Suprapubic skin (tissue), 4 donors: Measurements from ENCODE around the gene SERTAD1.

Experiments used
- EP300 ChIP-seq: sonication (generic); formaldehyde crosslinking; IDR thresholded peaks from one replicate; pipeline ENCODE4 v1.6.1; 2017; ENCODE audit warnings: antibody characterized with exemption
- POLR2A ChIP-seq, 2 donors: fragments of 450-650 bp; IDR thresholded peaks; one replicate each; pipeline ENCODE4 v1.6.1; 2017; ENCODE audit warnings: antibody characterized with exemption in 2 of 2, mild to moderate bottlenecking in 2 of 2, moderate library complexity in 2 of 2
- POLR2AphosphoS5 ChIP-seq, 3 donors: sonication (generic); formaldehyde crosslinking; IDR thresholded peaks; one replicate each; pipeline ENCODE4 v1.6.1; 2017; ENCODE audit warnings: antibody characterized with exemption in 3 of 3
- TF ChIP-seq, protein P1 (sequence below), 2 donors: fragments of 200-600 bp in 1 of 2; fragments of 450-650 bp in 1 of 2; sonication (generic) in 1 of 2; IDR thresholded peaks; one replicate each; pipeline ENCODE4 v1.5.1; 2016 to 2019; ENCODE audit warnings: antibody characterized with exemption in 2 of 2, mild to moderate bottlenecking in 1 of 2, moderate library complexity in 1 of 2

GRCh38 chr19:40416918-40417642 lies 8.7 kb downstream of the SERTAD1 start:
- TF ChIP-seq POLR2A (IDR thresholded peaks at IDR 0.05) (no peak), POLR2AphosphoS5 (IDR thresholded peaks at IDR 0.05) (no peak), EP300 (no peak)
- TF ChIP-seq, protein P1, sequence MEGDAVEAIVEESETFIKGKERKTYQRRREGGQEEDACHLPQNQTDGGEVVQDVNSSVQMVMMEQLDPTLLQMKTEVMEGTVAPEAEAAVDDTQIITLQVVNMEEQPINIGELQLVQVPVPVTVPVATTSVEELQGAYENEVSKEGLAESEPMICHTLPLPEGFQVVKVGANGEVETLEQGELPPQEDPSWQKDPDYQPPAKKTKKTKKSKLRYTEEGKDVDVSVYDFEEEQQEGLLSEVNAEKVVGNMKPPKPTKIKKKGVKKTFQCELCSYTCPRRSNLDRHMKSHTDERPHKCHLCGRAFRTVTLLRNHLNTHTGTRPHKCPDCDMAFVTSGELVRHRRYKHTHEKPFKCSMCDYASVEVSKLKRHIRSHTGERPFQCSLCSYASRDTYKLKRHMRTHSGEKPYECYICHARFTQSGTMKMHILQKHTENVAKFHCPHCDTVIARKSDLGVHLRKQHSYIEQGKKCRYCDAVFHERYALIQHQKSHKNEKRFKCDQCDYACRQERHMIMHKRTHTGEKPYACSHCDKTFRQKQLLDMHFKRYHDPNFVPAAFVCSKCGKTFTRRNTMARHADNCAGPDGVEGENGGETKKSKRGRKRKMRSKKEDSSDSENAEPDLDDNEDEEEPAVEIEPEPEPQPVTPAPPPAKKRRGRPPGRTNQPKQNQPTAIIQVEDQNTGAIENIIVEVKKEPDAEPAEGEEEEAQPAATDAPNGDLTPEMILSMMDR (IDR thresholded peaks at IDR 0.05) = no peak
